HG02884 (cell line): Measurements from ENCODE around the gene VGLL4.
A peak's percentile ranks its signal among the peaks of the same experiment; 100 is the strongest.

Experiments
- ATAC-seq: cut with Tn5 transposase; IDR thresholded peaks from one replicate; pipeline ENCODE4 v1.9.1; 2021; ENCODE audit warnings: mild to moderate bottlenecking, moderate library complexity; ENCODE audit not compliant: unreplicated experiment

Gene VGLL4

DNA sequence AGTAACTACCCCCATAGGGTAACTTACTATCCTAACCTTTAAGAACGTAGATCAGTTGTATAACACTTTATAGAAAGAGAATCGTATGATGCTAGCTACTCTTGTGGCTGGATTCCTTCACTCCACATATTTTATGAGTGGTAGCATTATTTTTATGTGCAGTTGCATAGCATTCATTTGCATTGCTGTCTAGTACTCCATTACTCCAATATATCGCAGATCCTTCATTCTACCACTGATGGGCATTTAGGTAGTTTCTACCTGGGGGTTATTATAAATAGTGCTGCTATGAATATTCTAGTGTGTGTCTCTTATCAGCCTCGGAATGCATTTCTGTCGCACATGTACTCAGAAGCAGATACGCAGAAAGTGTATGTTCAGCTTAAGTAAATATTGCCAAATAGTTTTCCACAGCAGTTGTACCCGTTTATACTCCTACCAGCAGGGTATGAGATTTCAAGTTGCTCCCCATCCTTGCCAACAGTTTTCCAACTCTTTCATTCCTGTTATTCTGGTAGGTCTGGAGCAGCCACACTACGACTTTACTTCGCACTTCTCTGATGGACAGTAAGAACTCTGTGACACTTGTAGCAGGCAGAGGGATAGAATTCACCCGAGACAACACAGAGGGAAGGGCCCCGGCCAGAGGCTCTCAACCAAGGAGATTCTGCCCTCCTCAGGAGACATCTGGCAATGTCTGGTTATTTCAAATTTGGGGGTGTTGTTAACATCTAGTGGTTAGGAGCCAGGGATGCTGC lies 9.8 kb upstream of the VGLL4 start:
- ATAC-seq = no peak

- ATAC-seq = no peak
These were observed 8.2 kb upstream of the VGLL4 start for GRCh38 chr3:11651900-11652299.

GRCh38 chr3:11651477-11651876 lies 7.8 kb upstream of the VGLL4 start:
- ATAC-seq = no peak

GRCh38 chr3:11650391-11650790 lies 6.7 kb upstream of the VGLL4 start:
- no peak for ATAC-seq

DNA sequence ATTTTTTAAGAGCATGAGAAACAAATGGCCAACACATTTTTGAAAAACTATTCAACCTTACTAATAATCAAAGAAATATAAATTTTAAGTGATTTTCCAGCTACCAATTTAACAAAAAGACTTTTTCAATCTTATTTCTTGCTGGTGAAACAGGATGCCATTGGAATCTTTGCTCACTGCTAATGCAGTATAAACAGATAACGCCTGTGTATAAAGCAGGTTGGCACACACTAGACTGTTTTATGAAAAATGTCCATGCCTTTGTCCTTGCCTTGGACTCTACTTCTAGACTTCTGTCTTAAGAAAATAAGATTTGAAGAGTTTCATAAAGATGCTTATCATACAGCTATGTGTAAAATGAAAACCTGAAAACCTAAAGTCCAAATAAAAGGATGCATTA lies 5.0 kb upstream of the VGLL4 start:
- ATAC-seq = no peak

GRCh38 chr3:11643201-11643603 lies 513 bp downstream of the VGLL4 start:
- ATAC-seq = no peak

GRCh38 chr3:11642431-11643191 lies 1.1 kb downstream of the VGLL4 start:
- peak; percentile 42 for ATAC-seq

DNA sequence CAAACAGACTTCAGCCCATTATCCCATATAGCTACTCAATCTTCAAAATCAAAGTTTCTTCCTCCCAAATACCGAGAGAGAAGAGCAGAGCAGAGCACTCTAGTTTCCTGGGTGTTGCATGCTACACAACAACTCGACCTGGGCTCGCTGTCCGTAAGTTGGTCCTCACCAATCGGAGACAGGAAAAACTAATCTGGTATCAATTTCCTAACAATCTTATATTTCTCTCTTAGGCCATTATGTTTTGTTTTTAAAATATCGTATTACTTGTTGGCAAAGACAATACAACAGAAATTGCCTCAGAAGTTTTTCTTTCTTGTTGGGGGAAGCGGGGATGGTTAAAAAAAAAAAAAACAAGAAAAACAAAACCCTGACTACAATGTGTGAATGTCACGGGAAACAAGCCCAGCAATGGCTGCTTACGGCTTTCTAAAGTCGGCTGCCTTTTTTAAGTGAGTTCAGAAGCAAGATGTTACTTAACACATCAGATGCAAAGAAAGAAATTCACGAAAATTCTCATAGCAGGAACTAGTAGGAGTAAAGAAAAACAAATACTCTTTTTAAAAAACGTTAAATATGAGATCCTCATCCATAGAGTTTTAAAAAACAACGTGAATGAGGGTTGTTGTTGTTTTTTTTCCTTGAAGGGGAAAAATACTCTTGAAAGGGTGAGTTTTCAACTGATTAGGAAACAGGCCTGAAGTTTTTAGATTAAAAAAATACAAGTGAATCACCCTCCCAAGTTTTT lies 1.9 kb downstream of the VGLL4 start:
- ATAC-seq = no peak

DNA sequence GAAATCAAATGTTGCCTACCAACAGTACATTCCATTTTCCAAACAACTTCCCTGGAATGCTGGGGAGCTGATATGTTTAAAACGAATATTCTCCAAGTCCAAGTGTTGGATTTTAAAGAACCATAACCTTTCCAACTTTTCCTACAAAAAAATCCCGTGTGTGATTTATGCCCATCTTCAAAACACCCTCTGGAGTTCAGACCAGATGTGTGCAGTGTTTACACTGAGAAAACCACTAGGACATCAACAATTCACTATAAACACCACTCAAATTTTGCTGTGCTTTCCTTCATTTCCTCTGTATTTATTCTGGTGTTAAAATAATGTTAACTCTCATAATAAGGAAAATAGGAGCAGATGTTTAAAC lies 2.4 kb downstream of the VGLL4 start:
- ATAC-seq = no peak

DNA sequence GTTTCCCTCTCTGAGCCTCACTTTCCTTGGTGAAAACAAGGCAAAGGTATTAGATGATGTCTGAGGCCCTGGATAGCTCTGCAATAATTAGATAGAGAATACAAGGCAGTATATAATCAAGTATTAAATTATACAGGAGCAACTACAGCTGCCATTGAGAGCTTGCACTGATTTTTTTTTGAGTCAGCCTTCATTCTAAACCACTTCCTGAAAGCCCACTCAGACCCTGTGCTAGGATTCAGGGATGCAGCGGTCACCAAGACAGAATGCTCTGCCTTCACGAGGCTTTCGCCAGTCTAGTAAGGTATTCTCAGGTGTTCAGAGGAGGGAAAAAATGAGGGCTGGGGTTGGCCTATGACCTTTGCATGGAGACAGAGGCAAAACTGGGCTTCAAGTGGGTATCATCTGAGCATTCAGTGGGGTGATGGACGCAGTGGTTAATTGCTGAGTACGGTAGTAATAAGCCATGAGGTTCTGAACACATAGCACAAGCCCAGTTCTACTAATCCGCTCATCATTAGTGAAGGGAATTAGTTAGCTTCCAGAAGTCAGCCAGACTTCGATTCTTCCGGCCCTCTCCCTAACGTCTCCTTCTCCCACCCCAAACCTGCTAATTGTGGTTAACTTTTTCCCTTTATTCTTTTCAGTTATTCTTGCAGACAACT lies 3.6 kb downstream of the VGLL4 start:
- no peak for ATAC-seq

DNA sequence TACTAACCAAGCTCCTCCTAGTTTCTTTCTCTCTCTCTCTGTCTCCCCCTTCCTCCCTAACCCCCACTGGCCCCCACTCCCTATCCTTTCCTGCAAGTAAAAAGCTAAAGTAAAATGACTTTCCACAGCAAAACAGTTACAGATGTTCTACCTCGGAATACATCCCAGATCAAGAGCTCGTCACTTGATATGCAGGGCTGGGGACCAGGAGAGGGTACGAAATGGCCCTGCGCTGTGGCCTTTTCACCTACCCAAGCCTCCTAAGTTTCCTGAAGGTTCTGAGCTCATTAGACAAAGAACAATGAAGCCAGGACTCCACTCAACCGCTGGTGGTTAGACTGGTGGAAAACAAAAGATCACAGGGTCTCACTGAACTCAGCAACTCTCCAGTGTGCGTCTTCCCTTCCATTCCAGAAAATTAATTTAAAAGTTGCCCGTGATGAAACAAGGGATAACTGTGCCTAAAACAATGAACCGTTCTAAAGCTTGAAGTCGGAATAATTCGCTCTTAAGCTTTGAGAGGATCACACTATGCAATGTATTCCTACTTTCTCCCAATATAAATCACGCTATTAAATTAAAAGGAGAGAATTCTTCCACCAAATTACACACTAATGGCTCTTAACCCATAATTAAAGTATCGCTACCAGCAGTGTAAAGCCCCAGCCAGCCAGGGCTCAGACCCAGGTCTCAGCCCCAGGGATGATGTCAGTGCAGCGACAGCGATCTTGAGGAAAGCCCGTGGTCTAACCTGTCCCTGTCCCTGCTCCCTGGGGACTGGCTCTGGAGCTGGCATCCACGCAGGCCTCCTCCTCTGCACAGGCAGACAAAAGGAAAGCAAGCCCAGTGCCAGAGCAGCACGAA lies 5.0 kb downstream of the VGLL4 start:
- no peak for ATAC-seq

DNA sequence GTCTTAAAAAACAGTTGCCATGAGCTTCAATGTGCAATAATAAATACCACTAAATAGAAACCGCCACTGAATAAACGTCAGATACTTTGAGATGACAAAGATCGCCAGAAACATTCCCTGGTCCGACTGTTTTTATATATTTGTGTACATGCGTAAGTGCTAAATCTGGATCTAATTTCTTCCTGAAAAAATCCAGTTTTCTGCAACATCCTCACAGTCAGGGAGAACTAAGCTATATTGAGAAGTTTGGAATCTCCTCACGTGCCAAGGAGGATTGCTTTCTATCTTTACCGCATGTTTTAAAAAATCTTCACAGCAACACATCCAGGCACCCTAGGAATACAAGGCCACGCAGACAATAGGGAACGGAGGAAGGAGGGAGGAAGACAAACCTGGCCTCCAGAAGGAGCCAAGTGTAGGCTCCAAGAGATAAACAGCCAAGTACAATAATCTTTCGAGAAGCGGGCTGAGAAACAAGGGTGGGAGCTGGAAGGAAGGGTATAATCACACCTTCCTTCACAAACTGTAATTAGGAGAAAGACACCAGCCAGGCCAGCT lies 5.7 kb downstream of the VGLL4 start:
- ATAC-seq = no peak

DNA sequence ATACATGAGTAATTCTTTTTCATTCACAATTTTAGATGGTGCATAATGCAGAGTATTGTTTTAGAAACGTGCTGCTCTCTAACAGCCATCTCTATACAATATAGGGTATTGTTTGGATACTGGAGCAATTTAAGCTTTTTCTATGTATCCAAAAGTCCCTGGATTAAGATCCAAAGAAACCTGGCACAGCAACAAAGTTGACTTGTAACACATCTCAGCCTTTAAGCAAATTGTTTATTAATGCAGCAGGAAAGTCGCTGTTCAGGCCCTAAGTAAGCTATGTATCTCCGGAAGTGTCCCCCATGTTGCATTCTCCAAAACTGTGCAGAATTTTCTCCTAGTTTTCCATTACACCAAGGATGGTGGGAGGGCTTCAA lies 7.3 kb downstream of the VGLL4 start:
- ATAC-seq = no peak

- ATAC-seq = no peak
These were observed 7.9 kb downstream of the VGLL4 start for GRCh38 chr3:11635680-11636393.

- no peak for ATAC-seq
These were observed 8.6 kb downstream of the VGLL4 start for GRCh38 chr3:11634974-11635612.

- ATAC-seq = no peak
These were observed 9.6 kb downstream of the VGLL4 start for GRCh38 chr3:11634081-11634635.

DNA sequence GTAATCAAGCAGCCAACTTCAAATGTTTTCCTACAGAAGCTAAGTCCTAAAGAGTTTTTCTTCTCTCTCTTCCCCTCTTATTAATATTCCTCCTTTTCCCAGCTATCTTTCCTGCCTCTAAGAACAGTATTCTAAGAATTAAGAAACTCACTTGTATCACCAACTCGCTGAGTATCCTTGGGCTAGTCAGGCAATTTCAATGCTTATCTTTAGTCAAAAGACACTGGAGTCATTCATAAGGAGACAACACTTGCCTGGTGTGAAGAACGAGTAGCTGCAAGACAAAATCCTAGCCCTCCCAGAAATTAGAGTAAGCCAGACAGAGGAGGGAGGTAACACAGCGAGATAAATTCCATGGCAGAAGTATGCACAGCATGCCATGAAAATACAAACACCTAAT lies 10.7 kb downstream of the VGLL4 start:
- ATAC-seq = no peak

GRCh38 chr3:11632564-11632963 lies 11.2 kb downstream of the VGLL4 start:
- no peak for ATAC-seq

GRCh38 chr3:11631820-11632219 lies 11.9 kb downstream of the VGLL4 start:
- ATAC-seq = no peak
